ENCODE data around the gene UMODL1. TPM values are rescaled to one million over a fixed set of nuclear protein-coding genes. Genes with fewer than 3 reads are reported as not detected.

Gene UMODL1
- total RNA-seq, 1 experiment from 2014 or later, result 0.20 TPM

GRCh38 chr21:42127164-42128150 lies 56.3 kb downstream of the UMODL1 start:
- no peaks in the 10 kb centered on the region for H3K36me3 Mint-ChIP-seq (ENCODE audit: insufficient read depth, unreplicated experiment)
- no peak for DNase-seq
- POLR2A ChIA-PET, result no interaction called here
- H3K4me1 Mint-ChIP-seq (ENCODE audit: low read depth, unreplicated experiment), result no peaks in the 10 kb centered on the region
- no peaks in the 10 kb centered on the region; the same call in 1 of the 2 replicates for H3K4me1 ChIP-seq
- H3K4me3 ChIP-seq (ENCODE audit: low read depth, low read length), result no peak overlapping the region
- intact Hi-C loops (cut with micrococcal nuclease; ENCODE audit: unreplicated experiment), result no loop called here
- CTCF ChIA-PET, result no interaction called here
- no peak for TF ChIP-seq CTCF (IDR thresholded peaks at IDR 0.05; ENCODE audit: insufficient read depth in 1 of 2, low read depth in 1 of 2, low read length in 1 of 2, severe bottlenecking in 1 of 2, unreplicated experiment in 1 of 2)
- H3K4me3 Mint-ChIP-seq (ENCODE audit: unreplicated experiment), result no peak overlapping the region
- H3K36me3 ChIP-seq (ENCODE audit: control insufficient read depth, insufficient read depth, low read length), result no peaks in the 10 kb centered on the region
- no peaks in the 10 kb centered on the region for H3K9me3 Mint-ChIP-seq (ENCODE audit: unreplicated experiment)
- H3K27ac Mint-ChIP-seq (ENCODE audit: unreplicated experiment), result no peak overlapping the region
- H3K9me3 ChIP-seq, result no peaks in the 10 kb centered on the region
- no peaks in the 10 kb centered on the region for H3K27me3 ChIP-seq (replicated peaks; ENCODE audit: control insufficient read depth, insufficient read depth, low read length)
- no peaks in the 10 kb centered on the region for H3K27me3 Mint-ChIP-seq (ENCODE audit: insufficient read depth, unreplicated experiment)
- BruUV-seq (replicated peaks), result no TSS peak

DNA sequence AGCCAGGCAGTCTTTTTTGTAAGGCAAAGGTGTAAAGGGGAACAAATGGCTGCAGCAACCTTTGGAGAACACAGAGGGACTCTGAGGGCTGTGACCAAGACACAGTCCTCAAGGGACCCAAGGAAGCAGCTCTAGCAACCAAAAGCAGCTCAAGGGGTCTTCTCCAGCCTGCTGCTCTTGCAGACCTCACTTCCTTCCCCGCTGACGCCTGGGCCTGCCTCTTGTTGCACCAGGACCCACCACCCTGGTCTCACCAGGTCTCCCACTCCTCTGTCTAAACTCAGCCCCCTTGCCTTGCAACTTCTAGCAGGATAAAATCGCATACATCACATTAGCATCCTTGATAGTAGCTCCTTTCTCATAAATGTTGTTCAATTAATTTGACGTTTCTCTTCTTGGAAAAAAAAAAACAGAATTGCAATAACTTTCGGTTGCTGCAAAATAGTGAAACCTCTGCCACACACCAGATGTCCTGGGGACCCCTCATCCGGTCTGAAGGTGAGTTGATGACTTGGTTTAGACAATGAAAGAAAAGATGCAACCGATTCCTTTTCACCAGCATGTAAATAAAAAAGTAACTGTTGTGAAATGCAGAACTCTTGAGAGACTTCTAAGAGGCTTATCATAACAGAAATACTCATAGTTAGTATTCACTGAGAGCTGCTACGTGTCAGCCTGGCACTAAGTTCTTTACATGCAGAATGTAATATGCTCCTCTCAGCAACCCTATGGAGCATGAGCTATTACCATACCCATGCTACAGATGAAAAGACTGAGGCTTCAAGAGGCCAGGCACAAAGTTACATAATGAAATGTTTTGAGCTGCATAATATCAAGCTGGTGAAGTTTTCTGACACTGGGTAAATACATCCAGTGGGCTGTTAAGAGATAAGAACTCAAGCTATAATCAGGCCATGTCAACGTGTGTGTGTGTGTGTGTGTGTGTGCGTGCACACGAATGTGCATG lies 58.5 kb downstream of the UMODL1 start:
- ChIA-PET CTCF (interaction anchor here (0.7 kb wide), 1 partner anchor 309 kb away, joined by 3 read pairs; no protein-coding TSS in a partner anchor), POLR2A (no interaction called here)
- H3K9me3 Mint-ChIP-seq (ENCODE audit: unreplicated experiment), result no peaks in the 10 kb centered on the region
- H3K4me1 Mint-ChIP-seq (ENCODE audit: low read depth, unreplicated experiment), result no peaks in the 10 kb centered on the region
- no peak overlapping the region for H3K4me3 Mint-ChIP-seq (ENCODE audit: unreplicated experiment)
- intact Hi-C loops (cut with micrococcal nuclease; ENCODE audit: unreplicated experiment), result no loop called here
- no peaks in the 10 kb centered on the region for H3K27me3 ChIP-seq (replicated peaks; ENCODE audit: control insufficient read depth, insufficient read depth, low read length)
- no peaks in the 10 kb centered on the region for H3K36me3 ChIP-seq (ENCODE audit: control insufficient read depth, insufficient read depth, low read length)
- BruUV-seq (replicated peaks), result no TSS peak
- no peak for DNase-seq
- no peak overlapping the region for H3K4me3 ChIP-seq (ENCODE audit: low read depth, low read length)
- no peaks in the 10 kb centered on the region; the same call in 1 of the 2 replicates for H3K4me1 ChIP-seq
- TF ChIP-seq CTCF (IDR thresholded peaks at IDR 0.05; ENCODE audit: insufficient read depth in 1 of 2, low read depth in 1 of 2, low read length in 1 of 2, severe bottlenecking in 1 of 2, unreplicated experiment in 1 of 2), result no peak
- H3K27me3 Mint-ChIP-seq (ENCODE audit: insufficient read depth, unreplicated experiment), result no peaks in the 10 kb centered on the region
- H3K27ac Mint-ChIP-seq (ENCODE audit: unreplicated experiment), result no peak overlapping the region
- no peaks in the 10 kb centered on the region for H3K9me3 ChIP-seq
- H3K36me3 Mint-ChIP-seq (ENCODE audit: insufficient read depth, unreplicated experiment), result no peaks in the 10 kb centered on the region

DNA sequence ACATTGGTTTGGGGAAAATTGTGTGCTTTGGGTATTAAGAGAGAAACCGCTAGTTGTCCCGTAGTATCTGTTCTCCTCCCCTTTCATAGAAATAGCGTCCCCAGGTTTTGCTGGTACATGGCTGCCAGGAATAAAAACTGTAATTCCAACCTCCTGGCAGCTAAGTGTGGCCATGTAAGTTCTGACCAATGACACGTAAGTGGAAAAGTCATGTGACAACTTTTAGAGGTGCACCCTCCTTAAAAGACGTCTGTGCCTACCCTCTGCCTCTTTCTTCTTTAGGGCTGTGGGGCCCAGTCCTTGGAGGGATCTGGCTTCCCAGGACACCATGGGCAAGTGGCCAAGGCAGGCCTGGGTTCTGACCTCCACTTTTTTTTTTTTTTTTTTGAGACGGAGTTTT lies 59.3 kb downstream of the UMODL1 start:
- POLR2A ChIA-PET, result no interaction called here
- Mint-ChIP-seq H3K27me3 (ENCODE audit: insufficient read depth, unreplicated experiment) (no peaks in the 10 kb centered on the region), H3K4me3 (ENCODE audit: unreplicated experiment) (no peak overlapping the region), H3K27ac (ENCODE audit: unreplicated experiment) (no peak overlapping the region), H3K36me3 (ENCODE audit: insufficient read depth, unreplicated experiment) (no peaks in the 10 kb centered on the region), H3K9me3 (ENCODE audit: unreplicated experiment) (no peaks in the 10 kb centered on the region), H3K4me1 (ENCODE audit: low read depth, unreplicated experiment) (no peaks in the 10 kb centered on the region)
- DNase-seq, result no peak
- Histone ChIP-seq H3K36me3 (ENCODE audit: control insufficient read depth, insufficient read depth, low read length) (no peaks in the 10 kb centered on the region), H3K4me3 (ENCODE audit: low read depth, low read length) (no peak overlapping the region), H3K9me3 (no peaks in the 10 kb centered on the region), H3K4me1 (no peaks in the 10 kb centered on the region; the same call in 1 of the 2 replicates), H3K27me3 (replicated peaks; ENCODE audit: control insufficient read depth, insufficient read depth, low read length) (no peaks in the 10 kb centered on the region)
- no TSS peak for BruUV-seq (replicated peaks)
- CTCF ChIA-PET, result no interaction called here
- intact Hi-C loops (cut with micrococcal nuclease; ENCODE audit: unreplicated experiment), result no loop called here
- TF ChIP-seq CTCF (IDR thresholded peaks at IDR 0.05; ENCODE audit: insufficient read depth in 1 of 2, low read depth in 1 of 2, low read length in 1 of 2, severe bottlenecking in 1 of 2, unreplicated experiment in 1 of 2), result no peak
